ENCODE data around the gene BBOF1.

DNA sequence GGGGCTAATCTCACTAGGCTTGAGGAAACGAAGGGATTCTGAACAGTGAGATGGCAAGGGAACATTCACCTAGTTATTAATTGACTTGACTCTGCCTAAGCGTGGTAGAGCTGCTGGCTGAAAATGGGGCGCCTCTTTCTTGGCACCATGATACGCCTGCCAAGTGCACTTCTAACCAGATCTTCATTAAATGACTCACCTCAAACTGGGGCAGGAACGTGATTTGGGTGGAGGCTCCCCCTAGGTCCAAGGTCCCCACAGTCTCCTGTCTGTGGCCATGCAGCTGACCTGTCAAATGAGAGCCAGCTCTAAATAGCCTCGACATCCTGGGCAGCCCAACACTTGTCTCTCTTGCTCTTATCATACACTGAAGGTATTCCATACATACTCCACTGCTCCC is 43.0 kb upstream of the BBOF1 start:
- TF ChIP-seq EZH2 (IDR thresholded peaks at IDR 0.05; ENCODE audit: insufficient read depth, poor library complexity, severe bottlenecking) (no peak), EZH2phosphoT487 (IDR thresholded peaks at IDR 0.05; ENCODE audit: insufficient read depth, low read depth) (no peak)
